Activated CD4-positive, CD25-positive, alpha-beta regulatory T cell treated with anti-CD3 and anti-CD28 coated beads, Interleukin-2, amount 50 U/mL, for 24 hours (primary cell): Measurements from ENCODE around the gene WNT2.
A peak's percentile ranks its signal among the peaks of the same experiment; 100 is the strongest.
"Not testable (repeated sequence)": the region's sequence is repeated elsewhere in the genome, so short reads cannot be mapped to it uniquely, and the experiment has no call there.

Source experiments
- ATAC-seq, 2 donors: fragments of 150-1000 bp; cut with Tn5 transposase; one replicate each; pipeline ENCODE4 v1.10.0; 2021; ENCODE audit warnings: mild to moderate bottlenecking in 1 of 2, moderate library complexity in 1 of 2

WNT2 gene

GRCh38 chr7:117259615-117260014 lies 63.2 kb downstream of the WNT2 start:
- ATAC-seq, result no peak

- peak in 1 of 2 donors; percentile 33 for ATAC-seq
Observed at GRCh38 chr7:117251687-117252086, 71.2 kb downstream of the WNT2 start.

GRCh38 chr7:117250801-117251200 lies 72.1 kb downstream of the WNT2 start:
- no peak for ATAC-seq

GRCh38 chr7:117250245-117250644 lies 72.6 kb downstream of the WNT2 start:
- ATAC-seq, result no peak

GRCh38 chr7:117249696-117250095 lies 73.2 kb downstream of the WNT2 start:
- ATAC-seq, result no peak

- ATAC-seq, result no peak
Observed at GRCh38 chr7:117248829-117249228, 74.0 kb downstream of the WNT2 start.

- no peak for ATAC-seq
Observed at GRCh38 chr7:117247809-117248208, 75.0 kb downstream of the WNT2 start.

- ATAC-seq, result not testable (repeated sequence)
Observed at GRCh38 chr7:117245703-117246102, 77.2 kb downstream of the WNT2 start.

- ATAC-seq, result no peak
Observed at GRCh38 chr7:117243390-117243789, 79.5 kb downstream of the WNT2 start.

- no peak for ATAC-seq
Observed at GRCh38 chr7:117241088-117241487, 81.8 kb downstream of the WNT2 start.

GRCh38 chr7:117238937-117239336 lies 83.9 kb downstream of the WNT2 start:
- ATAC-seq, result no peak

- ATAC-seq, result no peak
Observed at GRCh38 chr7:117238472-117238871, 84.4 kb downstream of the WNT2 start.

GRCh38 chr7:117237646-117238045 lies 85.2 kb downstream of the WNT2 start:
- no peak for ATAC-seq

- no peak for ATAC-seq
Observed at GRCh38 chr7:117231047-117231359, 91.9 kb downstream of the WNT2 start.

- ATAC-seq, result no peak
Observed at GRCh38 chr7:117230276-117231046, 92.4 kb downstream of the WNT2 start.

- ATAC-seq, result no peak
Observed at GRCh38 chr7:117229350-117229749, 93.5 kb downstream of the WNT2 start.

GRCh38 chr7:117227091-117227490 lies 95.8 kb downstream of the WNT2 start:
- no peak for ATAC-seq

GRCh38 chr7:117225536-117225935 lies 97.3 kb downstream of the WNT2 start:
- no peak for ATAC-seq
